HG02884 (cell line): ENCODE results near the gene STK11.
"Not testable (repeated sequence)": the region's sequence is repeated elsewhere in the genome, so short reads cannot be mapped to it uniquely, and the experiment has no call there.

Source experiments
- ATAC-seq: cut with Tn5 transposase; IDR thresholded peaks from one replicate; pipeline ENCODE4 v1.9.1; 2021; ENCODE audit warnings: mild to moderate bottlenecking, moderate library complexity; ENCODE audit not compliant: unreplicated experiment

The STK11 gene

DNA sequence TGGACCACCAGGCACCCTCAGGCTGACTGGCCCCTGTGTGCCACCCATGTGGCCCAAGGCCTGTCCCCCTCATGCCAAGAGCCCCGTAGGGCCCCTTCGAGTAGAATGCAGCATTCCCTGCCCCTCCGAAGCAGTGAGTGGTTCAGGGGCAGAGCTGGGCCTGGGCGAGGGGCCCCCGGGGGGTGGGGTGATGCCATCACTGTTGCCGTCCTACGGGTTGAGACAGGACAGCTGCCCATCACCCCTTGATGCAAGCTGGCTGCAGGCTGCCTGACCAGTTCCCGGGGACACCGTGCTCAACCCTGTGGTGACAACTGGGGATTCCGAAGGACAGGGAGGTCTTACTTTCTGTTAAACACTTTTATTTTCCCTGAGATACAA lies 36.2 kb upstream of the STK11 start:
- ATAC-seq, result no peak

DNA sequence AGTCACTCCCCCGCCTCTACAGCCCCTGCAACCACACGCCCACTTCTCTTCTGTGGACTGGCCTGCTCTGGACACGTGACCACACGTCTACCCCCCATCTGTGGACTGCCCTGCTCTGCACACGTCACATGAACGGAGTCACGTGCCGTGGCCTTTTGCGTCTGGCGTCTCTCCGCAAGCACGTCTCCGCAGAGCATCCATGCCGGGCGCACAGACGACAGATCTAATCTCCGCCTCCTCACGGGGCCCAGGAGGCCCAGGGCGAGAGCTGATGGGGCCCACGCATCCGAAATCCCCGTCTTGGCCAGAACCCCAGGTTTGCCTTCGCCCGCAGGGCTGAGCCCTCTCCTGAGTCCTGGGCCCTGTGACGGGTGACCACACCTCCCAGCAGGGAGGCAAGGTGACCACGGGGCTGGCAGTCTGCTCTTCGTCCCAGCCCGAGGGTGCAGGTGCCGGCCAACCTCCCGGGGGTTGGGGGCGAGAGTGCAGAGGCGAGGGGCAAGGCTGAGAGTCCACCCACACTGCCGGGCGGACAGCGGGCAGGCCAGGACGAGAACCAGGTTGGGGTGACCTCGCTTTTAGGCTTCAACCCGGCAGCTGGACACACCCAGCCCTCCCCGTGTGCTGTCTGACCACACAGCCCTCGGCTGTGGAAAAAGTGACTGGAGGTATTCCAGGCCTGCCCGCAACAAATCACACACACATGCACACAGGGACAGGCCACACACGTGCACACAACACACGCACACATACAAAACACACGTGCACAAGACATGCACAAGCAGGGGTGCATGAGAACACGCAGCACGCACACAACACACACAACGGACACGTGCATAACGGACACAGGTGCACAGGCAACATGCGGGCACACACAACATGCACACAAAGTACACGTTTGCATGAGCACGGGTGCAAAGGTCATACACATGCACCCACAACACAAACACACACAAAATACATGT lies 35.4 kb upstream of the STK11 start:
- no peak for ATAC-seq

DNA sequence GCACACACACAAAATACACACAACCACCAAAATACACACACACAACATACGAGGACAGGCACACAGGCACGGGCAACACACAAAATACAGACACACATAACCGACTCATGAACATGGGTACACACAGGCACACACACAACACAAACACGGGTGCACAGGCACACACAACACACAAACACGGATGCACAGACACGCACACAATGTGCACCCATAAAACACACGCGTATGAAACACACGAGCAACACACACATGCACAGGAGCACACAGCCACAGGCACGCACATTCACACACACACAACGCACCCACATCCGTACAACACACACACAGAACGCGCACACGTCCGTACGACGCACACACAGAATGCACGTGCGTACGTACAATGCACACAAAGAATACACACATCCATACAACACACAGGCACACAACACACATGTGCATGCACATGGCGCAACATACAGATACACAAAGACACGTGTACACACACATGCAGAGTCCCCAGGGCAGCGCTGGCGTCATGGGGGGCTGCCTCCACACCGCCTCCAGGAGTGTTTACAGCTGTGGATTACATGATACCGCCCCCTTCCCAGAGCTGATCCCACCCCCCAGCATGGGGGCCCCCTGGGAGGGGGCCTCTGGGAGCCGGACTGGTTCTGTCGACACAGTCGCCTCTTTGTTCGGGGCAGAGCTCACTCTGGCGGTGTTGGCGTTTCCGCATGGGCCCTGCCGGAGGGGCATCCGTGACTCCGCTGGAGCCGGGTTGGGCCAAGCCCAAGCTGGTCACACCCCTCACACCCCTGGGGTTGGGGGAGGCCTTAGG lies 34.4 kb upstream of the STK11 start:
- no peak for ATAC-seq

DNA sequence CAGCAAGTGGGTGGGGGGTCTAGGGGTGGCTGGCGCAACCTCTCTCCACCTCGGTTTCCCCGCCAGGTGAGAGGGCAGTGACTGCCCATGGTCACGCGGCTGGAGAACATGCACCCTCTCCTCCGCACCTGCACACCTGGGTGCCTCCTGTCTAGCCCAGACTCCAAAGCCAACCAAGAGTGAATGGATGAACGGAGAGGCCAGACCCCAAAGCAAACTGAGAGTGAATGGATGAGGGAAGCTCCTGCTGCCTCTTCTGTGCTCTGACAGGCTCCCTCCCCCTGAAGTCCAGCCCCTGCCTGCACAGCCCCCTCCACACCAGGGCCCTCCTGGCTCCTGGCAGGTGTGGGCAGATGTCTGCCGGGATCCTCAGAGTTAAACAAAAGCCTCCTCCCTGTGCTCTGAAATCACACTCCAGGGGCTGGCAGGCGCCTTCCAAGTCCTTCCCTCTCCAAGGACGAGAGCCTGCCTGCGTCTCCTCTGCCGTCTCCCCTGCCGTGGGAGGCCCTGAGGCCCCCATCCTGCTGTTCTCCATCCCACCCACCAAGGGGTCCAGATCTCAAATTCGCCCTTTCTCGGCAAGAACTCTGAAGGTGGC lies 33.7 kb upstream of the STK11 start:
- ATAC-seq, result no peak

DNA sequence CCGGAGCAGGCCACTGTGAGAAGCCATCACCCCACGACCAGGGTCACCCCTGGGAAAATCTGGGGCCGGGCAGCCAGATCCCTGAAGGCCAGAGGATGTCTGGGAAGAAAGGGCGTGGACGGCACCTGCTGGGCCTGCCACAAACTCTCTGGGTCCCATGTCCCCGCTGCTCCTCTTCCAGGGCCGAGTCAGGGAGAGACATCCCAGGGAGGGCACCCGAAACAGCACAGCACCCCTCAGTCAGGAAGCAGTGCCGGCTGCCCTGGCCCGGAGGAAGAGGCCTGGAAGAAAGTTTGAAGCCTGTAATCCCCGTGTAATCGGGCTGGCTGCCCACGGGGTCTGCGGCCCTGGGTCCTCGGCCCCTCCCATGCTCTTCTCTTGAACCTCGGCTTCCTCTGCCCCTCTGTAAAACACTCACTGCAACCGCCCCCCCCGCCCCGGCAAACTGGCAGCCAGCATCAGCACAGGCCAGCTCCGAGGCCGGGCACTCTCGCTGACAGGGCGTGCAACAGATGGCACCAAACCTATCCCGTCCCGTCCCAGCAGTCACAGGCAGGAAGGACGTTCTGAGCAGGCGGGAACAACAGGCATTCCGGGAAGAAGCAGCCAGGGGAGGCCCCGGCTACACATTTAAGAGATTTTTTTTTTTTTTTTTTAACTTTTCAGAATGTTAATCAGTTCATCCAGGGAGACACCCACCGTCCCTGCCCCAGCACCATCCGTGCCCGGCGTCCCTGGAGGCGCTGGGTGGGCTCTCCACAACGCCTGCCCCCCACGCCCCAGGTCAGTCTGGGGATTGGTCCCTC lies 33.0 kb upstream of the STK11 start:
- ATAC-seq, result no peak

DNA sequence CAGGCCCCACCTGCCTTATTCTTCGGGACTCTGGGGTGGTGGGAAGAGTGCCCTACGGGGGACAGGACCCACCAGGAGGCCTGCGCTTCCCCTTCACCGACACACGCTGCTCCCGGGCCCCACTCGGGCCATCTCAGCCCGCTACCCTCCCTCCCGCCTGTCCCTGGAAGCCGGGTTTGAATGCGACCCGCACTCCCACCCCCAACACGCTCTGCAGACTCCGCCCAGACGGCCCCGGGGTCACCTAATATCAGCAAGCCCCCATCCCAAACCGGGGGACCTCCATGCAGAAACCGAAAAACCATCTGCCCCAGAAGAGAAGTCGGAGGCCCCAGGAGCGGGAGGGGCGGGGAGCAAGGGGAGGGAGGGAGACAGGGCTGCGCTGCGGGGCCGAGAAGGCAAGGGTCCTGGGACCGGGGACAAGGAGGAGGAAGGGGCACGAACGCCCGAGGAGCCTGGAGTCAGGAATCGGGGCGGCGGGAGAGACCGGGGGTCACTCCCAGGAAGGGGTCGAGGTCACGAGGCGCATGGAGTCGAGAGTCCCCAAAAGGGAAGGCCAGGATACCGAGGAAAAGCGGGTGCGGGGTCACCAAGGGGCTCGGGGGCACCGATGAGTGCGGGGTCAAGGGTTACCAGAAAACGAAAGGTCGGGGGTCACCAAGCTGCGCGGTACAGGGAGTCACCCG lies 32.3 kb upstream of the STK11 start:
- no peak for ATAC-seq

DNA sequence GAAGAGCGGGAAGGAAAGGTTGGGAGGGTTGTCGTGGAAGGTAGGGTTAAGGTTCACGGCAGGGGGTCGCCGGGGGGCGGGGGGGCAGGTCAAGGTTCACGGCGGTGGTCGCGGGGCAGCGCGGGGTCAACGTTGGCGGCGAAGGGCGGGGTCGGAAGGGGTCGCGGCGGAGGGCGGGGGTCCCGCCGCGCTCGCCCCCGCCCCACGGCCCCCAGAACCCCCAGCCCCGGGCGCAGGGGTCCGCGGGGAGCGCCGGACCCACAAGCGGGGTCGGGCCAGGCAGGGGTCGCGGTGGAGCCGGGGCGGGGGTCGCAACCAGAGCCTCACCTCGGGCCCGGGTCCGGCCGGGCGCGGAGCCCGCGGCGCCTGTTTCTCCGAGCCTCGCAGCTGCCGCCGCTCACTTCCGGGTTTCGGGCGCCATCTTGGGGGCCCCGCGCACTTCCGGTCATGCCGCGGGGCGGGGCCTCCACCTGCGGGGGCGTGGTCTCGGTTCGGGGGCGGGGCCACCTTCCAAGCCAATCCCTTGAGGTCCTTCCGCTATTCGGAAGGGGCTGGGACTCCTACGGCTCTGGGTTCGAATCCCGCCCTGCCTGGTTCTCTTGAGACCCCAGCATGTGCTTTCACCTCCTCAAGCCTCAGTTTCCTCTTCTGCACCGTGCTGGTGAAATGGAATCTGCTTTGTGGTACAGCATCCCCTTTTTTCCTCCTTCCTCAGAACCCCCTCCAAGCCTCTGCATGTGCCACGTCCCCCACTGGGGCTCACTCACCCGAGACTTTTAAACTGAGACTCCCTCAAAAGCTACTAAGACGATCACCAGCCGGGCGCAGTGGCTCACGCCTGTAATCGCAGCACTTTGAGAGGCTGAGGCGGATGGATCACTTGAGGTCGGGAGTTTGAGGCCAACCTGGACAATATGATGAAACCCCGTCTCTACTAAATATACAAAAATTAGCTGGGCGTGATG lies 31.5 kb upstream of the STK11 start, which contains the start of gene SBNO2:
SBNO2 (minus strand) TSS at position 424 of the 965 bp plus-strand sequence. CDS start 19,992 bp downstream, outside the sequence.
- no peak for ATAC-seq

DNA sequence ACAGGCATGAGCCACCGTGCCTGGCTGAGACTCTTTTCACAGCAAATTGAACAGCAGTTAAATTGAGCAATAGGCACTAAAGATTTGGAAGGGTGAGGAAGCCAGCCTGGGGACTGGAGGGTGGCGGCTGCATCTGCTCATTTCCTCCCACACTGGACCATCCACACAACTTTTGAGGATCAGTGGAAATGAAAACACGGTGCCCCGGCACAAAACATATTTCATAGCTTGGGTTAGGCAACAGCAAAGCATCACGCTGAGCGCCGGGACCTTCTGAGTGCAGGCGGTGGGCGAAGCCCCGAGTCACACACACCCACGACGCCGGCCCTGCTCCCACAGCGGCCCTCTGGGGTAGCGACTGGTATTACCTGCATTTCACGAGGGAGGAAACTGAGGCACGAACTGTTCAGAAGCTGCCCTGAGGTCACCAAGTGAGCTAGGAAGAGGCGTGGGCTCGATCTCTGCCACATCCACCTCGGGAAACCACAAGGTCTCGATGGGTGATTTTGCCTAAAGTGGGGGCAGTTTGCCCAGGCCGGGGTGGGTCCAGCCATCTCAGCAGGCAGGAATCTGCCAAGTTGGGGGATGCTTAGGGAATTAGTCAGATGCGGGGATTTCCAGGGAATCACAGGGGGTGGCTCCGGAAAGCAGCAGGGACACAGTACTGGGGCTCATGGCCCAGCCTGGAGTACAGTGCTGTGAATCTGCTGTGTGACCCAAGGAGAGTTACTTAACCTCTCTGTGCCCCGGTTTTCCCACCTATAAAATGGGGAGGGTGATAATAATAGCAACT lies 28.1 kb upstream of the STK11 start:
- no peak for ATAC-seq

DNA sequence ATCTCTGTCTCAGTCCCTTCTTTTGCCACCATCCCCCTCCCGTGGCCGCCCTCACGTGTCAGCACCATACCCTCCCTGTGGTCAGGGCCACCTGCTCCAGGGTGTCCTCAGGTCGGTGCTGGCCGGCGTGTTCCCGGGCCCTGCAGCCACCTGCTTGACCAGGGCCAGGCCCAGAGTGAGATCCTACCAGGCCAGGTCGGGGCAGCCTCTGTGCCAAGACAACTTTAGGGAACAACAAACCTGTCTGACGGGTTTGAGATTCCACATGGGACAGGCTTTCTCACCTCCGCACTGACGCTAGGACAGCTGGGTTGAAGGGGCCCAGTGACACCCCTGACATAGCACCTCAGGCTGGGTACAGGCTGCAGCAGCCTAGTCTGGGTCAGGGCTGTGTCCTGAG lies 24.0 kb upstream of the STK11 start:
- no peak for ATAC-seq

DNA sequence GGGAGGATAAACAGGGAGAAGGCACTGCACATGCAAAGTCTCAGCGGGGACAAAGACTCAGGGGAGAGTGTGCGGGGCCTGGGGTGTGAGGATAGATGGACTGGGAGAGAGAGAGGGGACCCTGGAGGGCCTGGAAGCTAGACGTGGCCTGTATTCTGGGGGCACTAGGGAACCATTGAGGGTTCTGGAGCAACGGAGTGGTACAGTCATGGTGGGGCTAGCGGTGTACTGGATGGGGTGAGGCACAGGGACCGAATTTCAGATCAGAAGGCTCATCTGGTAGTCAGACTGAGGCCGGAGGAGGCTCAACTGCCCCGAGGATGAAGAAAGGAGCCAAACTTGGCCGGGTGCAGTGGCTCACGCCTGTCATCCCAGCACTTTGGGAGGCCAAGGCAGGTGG lies 23.5 kb upstream of the STK11 start:
- no peak for ATAC-seq

DNA sequence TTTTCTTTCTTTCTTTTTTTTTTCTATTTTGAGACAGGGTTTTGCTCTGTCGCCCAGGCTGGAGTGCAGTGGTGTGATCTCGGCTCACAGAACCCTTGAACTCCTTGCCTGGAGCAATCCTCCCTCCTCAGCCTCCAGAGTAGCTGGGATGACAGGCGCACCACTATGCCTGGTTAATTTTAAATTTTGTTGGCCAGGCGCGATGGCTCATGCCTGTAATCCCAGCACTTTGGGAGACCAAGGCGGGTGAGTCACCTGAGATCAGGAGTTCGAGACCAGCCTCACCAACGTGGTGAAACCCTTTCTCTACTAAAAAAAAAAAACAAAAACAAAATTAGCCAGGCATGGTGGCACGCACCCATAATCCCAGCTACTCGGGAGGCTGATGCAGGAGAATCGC lies 22.9 kb upstream of the STK11 start:
- ATAC-seq, result no peak

DNA sequence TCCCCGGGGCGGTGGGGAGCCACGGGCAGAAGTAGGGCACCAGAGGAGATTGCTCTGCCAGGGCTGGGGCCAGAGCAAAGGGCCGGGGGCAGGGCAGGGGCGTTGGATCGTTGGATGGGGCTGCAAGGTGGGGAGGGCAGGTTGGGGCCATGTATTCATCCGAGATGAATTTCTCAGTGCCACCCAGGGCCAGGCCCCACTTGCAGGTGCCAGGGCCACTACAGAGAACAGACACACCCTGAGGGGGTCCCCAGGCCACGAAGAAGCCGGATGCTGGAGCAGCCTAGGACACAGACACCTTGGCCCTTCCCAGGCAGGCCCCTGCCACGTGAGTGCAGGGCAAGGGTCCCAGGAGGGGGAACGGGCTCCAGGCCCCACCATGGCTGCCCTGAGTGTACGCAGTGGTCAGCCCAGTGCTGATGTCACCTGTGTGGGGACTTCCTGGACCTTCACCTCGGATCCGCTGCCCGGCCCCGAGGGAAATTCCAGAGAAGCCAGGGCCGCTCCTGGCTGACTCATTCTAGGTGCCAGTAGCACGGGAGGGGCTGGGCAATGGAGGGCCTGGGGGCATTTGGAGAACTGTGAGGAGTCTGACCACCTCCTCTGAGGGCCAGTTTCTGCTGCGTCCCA lies 21.9 kb upstream of the STK11 start:
- no peak for ATAC-seq

DNA sequence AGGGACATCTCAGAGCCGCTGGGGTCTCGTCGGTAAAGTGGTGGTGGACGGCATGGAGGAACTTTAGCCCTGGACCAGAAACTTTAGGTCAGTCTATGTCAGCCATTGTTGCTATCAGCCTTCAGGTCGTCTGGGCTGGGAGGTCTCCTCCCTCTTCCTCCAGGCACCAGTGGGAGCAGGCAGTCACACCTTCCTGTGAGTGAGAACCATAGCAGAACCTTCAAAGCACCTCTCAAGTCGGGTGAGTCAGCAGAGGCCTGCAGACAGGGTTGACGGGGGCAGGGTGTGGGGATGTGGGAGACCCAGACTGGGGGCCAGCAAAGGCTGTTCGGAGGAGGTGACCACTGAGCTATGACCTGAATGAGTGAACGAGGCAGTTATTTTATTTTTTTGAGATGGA lies 16.2 kb upstream of the STK11 start:
- ATAC-seq, result no peak

DNA sequence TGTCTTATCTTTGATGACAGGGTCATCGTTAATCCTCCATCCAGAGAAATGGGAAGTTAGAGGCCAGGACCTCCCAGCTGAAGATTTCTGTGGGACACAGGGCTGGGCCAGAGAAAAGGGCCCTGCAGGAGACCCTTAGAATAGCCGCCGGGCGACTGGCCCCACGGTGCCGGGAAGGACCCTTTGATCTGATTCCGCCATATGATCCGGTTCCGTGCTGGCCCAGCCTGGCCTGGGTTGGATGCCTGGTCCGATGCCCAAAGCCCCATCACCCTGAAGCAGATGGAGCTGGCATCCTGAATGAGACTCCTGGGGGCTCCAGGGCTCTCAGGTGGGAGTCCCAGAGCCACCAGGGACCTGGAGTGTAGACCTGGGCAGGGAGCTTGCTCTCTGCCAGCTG lies 6.0 kb upstream of the STK11 start:
- ATAC-seq, result no peak

DNA sequence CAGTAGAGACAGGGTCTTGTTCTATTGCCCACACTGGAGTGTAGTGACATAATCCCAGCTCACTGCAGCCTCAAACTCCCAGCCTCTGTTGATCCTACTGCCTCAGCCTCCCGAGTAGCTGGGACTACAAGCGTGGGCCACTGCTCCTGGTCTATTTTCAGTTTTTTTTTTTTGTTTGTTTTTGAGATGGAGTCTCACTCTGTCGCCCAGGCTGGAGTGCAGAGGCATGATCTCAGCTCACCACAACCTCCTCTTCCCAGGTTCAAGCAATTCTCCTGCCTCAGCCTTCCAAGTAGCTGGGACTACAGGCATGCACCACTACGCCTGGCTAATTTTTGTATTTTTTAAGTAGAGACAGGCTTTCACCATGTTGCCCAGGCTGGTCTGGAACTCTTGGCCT lies 5.0 kb upstream of the STK11 start:
- not testable (repeated sequence) for ATAC-seq

DNA sequence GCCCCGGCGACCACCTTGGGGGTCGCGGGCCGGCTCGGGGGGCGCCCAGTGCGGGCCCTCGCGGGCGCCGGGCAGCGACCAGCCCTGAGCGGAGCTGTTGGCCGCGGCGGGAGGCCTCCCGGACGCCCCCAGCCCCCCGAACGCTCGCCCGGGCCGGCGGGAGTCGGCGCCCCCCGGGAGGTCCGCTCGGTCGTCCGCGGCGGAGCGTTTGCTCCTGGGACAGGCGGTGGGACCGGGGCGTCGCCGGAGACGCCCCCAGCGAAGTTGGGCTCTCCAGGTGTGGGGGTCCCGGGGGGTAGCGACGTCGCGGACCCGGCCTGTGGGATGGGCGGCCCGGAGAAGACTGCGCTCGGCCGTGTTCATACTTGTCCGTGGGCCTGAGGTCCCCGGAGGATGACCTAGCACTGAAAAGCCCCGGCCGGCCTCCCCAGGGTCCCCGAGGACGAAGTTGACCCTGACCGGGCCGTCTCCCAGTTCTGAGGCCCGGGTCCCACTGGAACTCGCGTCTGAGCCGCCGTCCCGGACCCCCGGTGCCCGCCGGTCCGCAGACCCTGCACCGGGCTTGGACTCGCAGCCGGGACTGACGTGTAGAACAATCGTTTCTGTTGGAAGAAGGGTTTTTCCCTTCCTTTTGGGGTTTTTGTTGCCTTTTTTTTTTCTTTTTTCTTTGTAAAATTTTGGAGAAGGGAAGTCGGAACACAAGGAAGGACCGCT lies 729 bp downstream of the STK11 start:
- no peak for ATAC-seq

DNA sequence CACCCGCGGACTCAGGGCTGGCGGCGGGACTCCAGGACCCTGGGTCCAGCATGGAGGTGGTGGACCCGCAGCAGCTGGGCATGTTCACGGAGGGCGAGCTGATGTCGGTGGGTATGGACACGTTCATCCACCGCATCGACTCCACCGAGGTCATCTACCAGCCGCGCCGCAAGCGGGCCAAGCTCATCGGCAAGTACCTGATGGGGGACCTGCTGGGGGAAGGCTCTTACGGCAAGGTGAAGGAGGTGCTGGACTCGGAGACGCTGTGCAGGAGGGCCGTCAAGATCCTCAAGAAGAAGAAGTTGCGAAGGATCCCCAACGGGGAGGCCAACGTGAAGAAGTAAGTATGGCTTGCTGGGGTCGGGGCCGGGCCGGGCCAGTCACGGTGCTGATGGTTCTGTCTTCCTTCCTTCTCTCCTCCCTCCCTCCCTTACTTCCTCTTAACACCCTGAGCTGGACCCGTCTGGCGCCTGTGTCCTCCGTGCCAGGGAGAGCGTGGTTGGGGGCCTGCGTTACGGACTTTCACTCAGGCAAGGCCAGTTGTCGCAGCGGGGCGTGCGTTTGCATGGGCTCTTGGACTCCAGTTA lies 1.4 kb downstream of the STK11 start:
- no peak for ATAC-seq
